ENCODE measurements around the gene NDRG3. TPM values are rescaled to one million over a fixed set of nuclear protein-coding genes. Genes with fewer than 3 reads are reported as not detected.

NDRG3 gene
- total and polyA plus RNA-seq, 8 donors, result 7.0 to 16.9 (median 9.1) TPM

GRCh38 chr20:36768768-36769430 is 23.0 kb upstream of the NDRG3 start:
- WGBS, 2 donors, result 42 to 48% methylated on average over 5 of the region's 5 CpGs
- Histone ChIP-seq H3K9me3 (no peaks in the 10 kb centered on the region), H3K4me3 (no peak overlapping the region), H3K27me3 (no peaks in the 10 kb centered on the region), H3K27ac (no peak overlapping the region), H3K36me3 (no peaks in the 10 kb centered on the region), H3K4me1 (no peaks in the 10 kb centered on the region)
- DNase-seq, result no peak
- intact Hi-C loops (cut with DNase I), result no loop called here
- ATAC-seq, result no peak
- no peak for TF ChIP-seq CTCF (IDR thresholded peaks at IDR 0.05)
- FAIRE-seq, result no peak

- H3K4me3 ChIP-seq, result no peak overlapping the region
- H3K9me3 ChIP-seq, result no peaks in the 10 kb centered on the region
- WGBS, 2 donors, result 90 to 95% methylated on average over 4 of the region's 4 CpGs
- intact Hi-C loops (cut with DNase I), result no loop called here
- H3K27me3 ChIP-seq, result no peaks in the 10 kb centered on the region
- no peak for TF ChIP-seq CTCF (IDR thresholded peaks at IDR 0.05)
- H3K36me3 ChIP-seq, result no peaks in the 10 kb centered on the region
- no peak for DNase-seq
- no peaks in the 10 kb centered on the region for H3K4me1 ChIP-seq
- no peak for FAIRE-seq
- ATAC-seq, result no peak
- no peak overlapping the region for H3K27ac ChIP-seq
Observed at GRCh38 chr20:36761125-36761524, 15.2 kb upstream of the NDRG3 start.

- Histone ChIP-seq H3K9me3 (no peaks in the 10 kb centered on the region), H3K27me3 (no peaks in the 10 kb centered on the region), H3K4me1 (no peaks in the 10 kb centered on the region), H3K4me3 (no peak overlapping the region), H3K27ac (no peak overlapping the region), H3K36me3 (no peaks in the 10 kb centered on the region)
- 91 to 94% methylated on average over 6 of the region's 6 CpGs for WGBS, 2 donors
- FAIRE-seq (no peak), DNase-seq (no peak), ATAC-seq (no peak)
- no peak for TF ChIP-seq CTCF (IDR thresholded peaks at IDR 0.05)
- intact Hi-C loops (cut with DNase I), result no loop called here
Observed at GRCh38 chr20:36760647-36761046, 14.8 kb upstream of the NDRG3 start.

GRCh38 chr20:36758276-36758675 is 12.4 kb upstream of the NDRG3 start:
- no peak overlapping the region for H3K27ac ChIP-seq
- no peaks in the 10 kb centered on the region for H3K9me3 ChIP-seq
- DNase-seq (no peak), ATAC-seq (no peak), FAIRE-seq (no peak)
- intact Hi-C loops (cut with DNase I), result no loop called here
- H3K4me3 ChIP-seq, result no peak overlapping the region
- no peaks in the 10 kb centered on the region for H3K4me1 ChIP-seq
- WGBS, 2 donors, result 91 to 98% methylated on average over 1 of the region's 1 CpG
- TF ChIP-seq CTCF (IDR thresholded peaks at IDR 0.05), result no peak
- no peaks in the 10 kb centered on the region for H3K27me3 ChIP-seq
- no peaks in the 10 kb centered on the region for H3K36me3 ChIP-seq

GRCh38 chr20:36756496-36756895 is 10.6 kb upstream of the NDRG3 start:
- intact Hi-C loops (cut with DNase I), result no loop called here
- no peak overlapping the region for H3K27ac ChIP-seq
- H3K4me3 ChIP-seq, result no peak overlapping the region
- no peak for FAIRE-seq
- no peak for ATAC-seq
- H3K9me3 ChIP-seq, result no peaks in the 10 kb centered on the region
- no peaks in the 10 kb centered on the region for H3K27me3 ChIP-seq
- H3K4me1 ChIP-seq, result no peaks in the 10 kb centered on the region
- DNase-seq, result no peak
- no peak for TF ChIP-seq CTCF (IDR thresholded peaks at IDR 0.05)
- peaks cover 0 to 6% (median 0%) of the 10 kb centered on the region in 3 donors for H3K36me3 ChIP-seq

Data from pancreas (tissue), 10 donors.